ENCODE results near the gene PCYT2. TPM values are rescaled to one million over a fixed set of nuclear protein-coding genes. Genes with fewer than 3 reads are reported as not detected.
"Not testable (repeated sequence)": the region's sequence is repeated elsewhere in the genome, so short reads cannot be mapped to it uniquely, and the experiment has no call there.

PCYT2 gene
- total RNA-seq, 4 donors from 2014 or later, result 36.0 to 64.9 (median 46.6) TPM

- Histone ChIP-seq H3K4me1 (peaks cover 0 to 70% (median 42%) of the 10 kb centered on the region in 4 donors), H3K36me3 (peaks cover 0 to 36% (median 3%) of the 10 kb centered on the region in 3 donors), H3K4me3 (no peak overlapping the region), H3K9me3 (no peaks in the 10 kb centered on the region), H3K27ac (no peak overlapping the region), H3K27me3 (no peaks in the 10 kb centered on the region)
- 92 to 93% methylated on average over 23 of the region's 23 CpGs for WGBS, 2 donors
- no peak for DNase-seq (ENCODE audit: low spot score in 2 of 2)
- TF ChIP-seq CTCF (IDR thresholded peaks at IDR 0.05) (no peak), EP300 (IDR thresholded peaks at IDR 0.05) (no peak), POLR2A (IDR thresholded peaks at IDR 0.05) (no peak)
Measured at GRCh38 chr17:81921996-81922565, 10.9 kb upstream of the PCYT2 start.

- no peak for TF ChIP-seq POLR2A (IDR thresholded peaks at IDR 0.05)
- no peak for TF ChIP-seq CTCF (IDR thresholded peaks at IDR 0.05)
- TF ChIP-seq EP300 (IDR thresholded peaks at IDR 0.05), result no peak
- no peak overlapping the region for H3K4me3 ChIP-seq
- DNase-seq (ENCODE audit: low spot score in 2 of 2), result no peak
- H3K27me3 ChIP-seq, result no peaks in the 10 kb centered on the region
- H3K9me3 ChIP-seq, result no peaks in the 10 kb centered on the region
- H3K36me3 ChIP-seq, result peaks cover 0 to 36% (median 3%) of the 10 kb centered on the region in 3 donors
- 70 to 85% methylated on average over 3 of the region's 3 CpGs for WGBS, 2 donors
- no peak overlapping the region for H3K27ac ChIP-seq
- peaks cover 0 to 72% (median 47%) of the 10 kb centered on the region in 4 donors for H3K4me1 ChIP-seq
Measured at GRCh38 chr17:81921537-81921862, 10.3 kb upstream of the PCYT2 start.

GRCh38 chr17:81920612-81921536 is 9.7 kb upstream of the PCYT2 start:
- WGBS, 2 donors, result 74 to 79% methylated on average over 29 to 33 of the region's 33 CpGs
- Histone ChIP-seq H3K36me3 (peaks cover 0 to 38% (median 3%) of the 10 kb centered on the region in 3 donors), H3K27ac (no peak overlapping the region), H3K4me3 (no peak overlapping the region), H3K9me3 (no peaks in the 10 kb centered on the region), H3K4me1 (peaks cover 0 to 71% (median 45%) of the 10 kb centered on the region in 4 donors), H3K27me3 (no peaks in the 10 kb centered on the region)
- TF ChIP-seq CTCF (IDR thresholded peaks at IDR 0.05) (no peak), POLR2A (IDR thresholded peaks at IDR 0.05) (no peak), EP300 (IDR thresholded peaks at IDR 0.05) (no peak)
- no peak for DNase-seq (ENCODE audit: low spot score in 2 of 2)

- H3K36me3 ChIP-seq, result peaks cover 0 to 56% (median 14%) of the 10 kb centered on the region in 3 donors
- peaks cover 0 to 53% (median 30%) of the 10 kb centered on the region in 4 donors for H3K4me1 ChIP-seq
- H3K27me3 ChIP-seq, result no peaks in the 10 kb centered on the region
- no peak for TF ChIP-seq CTCF (IDR thresholded peaks at IDR 0.05)
- no peak for TF ChIP-seq POLR2A (IDR thresholded peaks at IDR 0.05)
- TF ChIP-seq EP300 (IDR thresholded peaks at IDR 0.05), result no peak
- H3K27ac ChIP-seq, result peak overlapping the region in 1 of 4 donors; percentile 86
- H3K9me3 ChIP-seq, result no peaks in the 10 kb centered on the region
- 78 to 84% methylated on average over 14 to 15 of the region's 15 CpGs for WGBS, 2 donors
- H3K4me3 ChIP-seq, result no peak overlapping the region
- DNase-seq (ENCODE audit: low spot score in 2 of 2), result no peak
Measured at GRCh38 chr17:81918832-81919545, 7.8 kb upstream of the PCYT2 start.

- peak overlapping the region in 3 of 4 donors; percentile 44 to 86 (median 76) for H3K27ac ChIP-seq
- DNase-seq (ENCODE audit: low spot score in 2 of 2); H3K27me3 ChIP-seq; H3K9me3 ChIP-seq: not testable (repeated sequence)
- WGBS, 2 donors, result 28 to 30% methylated on average over 9 of the region's 9 CpGs
- H3K36me3 ChIP-seq, result peaks cover 0 to 63% (median 14%) of the 10 kb centered on the region in 3 donors
- peaks cover 0 to 46% (median 24%) of the 10 kb centered on the region in 4 donors for H3K4me1 ChIP-seq
- H3K4me3 ChIP-seq, result peak overlapping the region; percentile 57 to 97 (median 70)
Measured at GRCh38 chr17:81918333-81918669, 7.1 kb upstream of the PCYT2 start.
